Thymus (tissue), 14 donors: Measurements from ENCODE around the gene PAK4. TPM values are rescaled to one million over a fixed set of nuclear protein-coding genes. Genes with fewer than 3 reads are reported as not detected.
A peak's percentile ranks its signal among the peaks of the same experiment; 100 is the strongest.

Experiments
- DNase-seq, 9 donors: peaks; one replicate each; pipeline ENCODE4 v3.0.0-alpha.2; 2013; ENCODE audit warnings: low spot score in 9 of 9, low read depth in 6 of 9, missing footprints in 1 of 9
- H3K27ac ChIP-seq, 2 donors: one replicate each; pipeline ENCODE4 v1.5.1; 2013; ENCODE audit warnings: control low read depth in 1 of 2, low read depth in 1 of 2, low read length in 1 of 2, mild to moderate bottlenecking in 1 of 2, moderate library complexity in 1 of 2
- H3K27me3 ChIP-seq, 2 donors: one replicate each; pipeline ENCODE4 v1.5.1; 2013; ENCODE audit warnings: low read length in 1 of 2; ENCODE audit not compliant: control insufficient read depth in 2 of 2, insufficient read depth in 1 of 2
- H3K36me3 ChIP-seq, 2 donors: one replicate each; pipeline ENCODE4 v1.5.1; 2013; ENCODE audit warnings: low read length in 1 of 2, mild to moderate bottlenecking in 1 of 2, moderate library complexity in 1 of 2; ENCODE audit not compliant: control insufficient read depth in 2 of 2, insufficient read depth in 2 of 2
- H3K4me1 ChIP-seq, 2 donors: one replicate each; pipeline ENCODE4 v1.5.1; 2013; ENCODE audit warnings: low read length in 2 of 2; ENCODE audit not compliant: control insufficient read depth in 2 of 2, insufficient read depth in 2 of 2
- H3K4me3 ChIP-seq, 2 donors: one replicate each; pipeline ENCODE4 v1.5.1; 2013; ENCODE audit warnings: low read length in 2 of 2, control low read depth in 1 of 2, mild to moderate bottlenecking in 1 of 2
- H3K9me3 ChIP-seq, 2 donors: one replicate each; pipeline ENCODE4 v1.5.1; 2013; ENCODE audit warnings: low read length in 1 of 2, mild to moderate bottlenecking in 1 of 2; ENCODE audit not compliant: control insufficient read depth in 2 of 2, insufficient read depth in 1 of 2
- WGBS: extraction: QIAGEN DNeasy Blood & Tissue Kit; methylation state at CpG from one replicate; pipeline ENCODE4 v1.1.7; 2013; 5-methylcytosine and 5-hydroxymethylcytosine counted together
- long read RNA-seq, 10 donors: transcript quantifications; one replicate each; lab custom pipeline, GENCODE V29; 2026
- polyA plus RNA-seq: library from polyadenylated mRNA; stranded (reverse); fragments of 200-250 nt; gene quantifications from one replicate; pipeline ENCODE4 v1.2.3, GENCODE V29; 2013
- total RNA-seq: library from RNA; stranded (reverse); fragments of 120-200 nt; gene quantifications from one replicate; pipeline ENCODE4 v1.2.4, GENCODE V29; 2013
- donor health status: healthy.

PAK4 gene
- 1.9 TPM for total RNA-seq
- polyA plus RNA-seq: 14.4 TPM
- long read RNA-seq, donor 1: 0 reads
- long read RNA-seq, donor 2, partial matches to known transcripts: 0 of 2 reads
- long read RNA-seq, donor 2, other reads (novel, unspliced or antisense): 0 of 2 reads
- long read RNA-seq, donor 3, partial matches to known transcripts: 5 of 5 reads
- long read RNA-seq, donor 3, other reads (novel, unspliced or antisense): 0 of 5 reads
- long read RNA-seq, donor 4, partial matches to known transcripts: 0 of 1 reads
- long read RNA-seq, donor 4, other reads (novel, unspliced or antisense): 0 of 1 reads
- long read RNA-seq, donor 5, partial matches to known transcripts: 8 of 8 reads
- long read RNA-seq, donor 5, other reads (novel, unspliced or antisense): 0 of 8 reads
- long read RNA-seq, donor 6, partial matches to known transcripts: 0 of 1 reads
- long read RNA-seq, donor 6, other reads (novel, unspliced or antisense): 0 of 1 reads
- long read RNA-seq, donor 7: 0 reads
- long read RNA-seq, donor 8: 0 reads
- long read RNA-seq, donor 9: 0 reads
- long read RNA-seq, donor 10: 0 reads

DNA sequence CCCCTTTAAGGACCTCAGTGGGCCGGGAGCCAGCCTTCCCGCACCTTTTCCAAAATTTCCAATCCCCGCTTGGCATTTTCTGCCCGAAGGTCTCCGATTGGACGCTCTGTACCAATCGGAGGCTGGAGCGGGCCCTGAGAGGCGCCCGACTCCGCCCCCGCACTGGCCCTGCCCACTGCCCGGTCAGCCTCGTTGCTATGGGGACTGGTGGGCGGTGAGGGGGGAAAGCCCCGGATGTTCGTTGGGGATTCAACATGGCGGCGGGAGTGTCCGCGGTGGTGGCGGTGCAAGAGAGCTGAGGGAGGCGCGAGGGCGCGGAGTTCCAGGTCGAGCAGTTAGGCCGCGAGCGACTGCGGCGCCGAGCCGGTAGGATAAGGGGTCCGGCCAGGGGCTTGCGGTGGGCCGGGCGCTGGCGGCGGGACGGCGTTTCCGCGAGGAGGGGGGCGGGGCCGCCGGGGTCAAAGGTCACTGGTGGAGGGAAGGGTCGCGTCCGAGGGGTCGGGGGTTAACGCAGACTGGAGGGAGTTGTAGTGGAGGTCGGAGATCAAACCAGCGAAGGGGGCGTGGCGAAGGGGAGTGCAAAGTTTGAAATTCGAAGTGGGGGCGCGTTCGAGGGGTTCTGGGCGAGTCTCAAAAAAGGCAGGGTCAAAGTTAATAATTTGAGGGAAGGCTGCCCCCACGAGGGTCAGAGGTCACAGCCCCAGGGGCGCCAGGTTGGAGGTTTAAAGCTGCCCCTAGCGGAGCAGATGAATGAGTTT is at the start of gene PAK4:
Gene PAK4, plus strand, starts transcription at position 233 of the 758 bp plus-strand sequence. CDS start 43,768 bp downstream, outside the sequence.
- Histone ChIP-seq H3K36me3 (no peaks in the 10 kb centered on the region), H3K4me3 (peak within 1 kb of the TSS; percentile 66 to 94), H3K27me3 (peaks cover 0 to 3% of the 10 kb centered on the region in 2 donors), H3K4me1 (peaks cover 7 to 13% of the 10 kb centered on the region in 2 donors), H3K27ac (peak within 1 kb of the TSS; percentile 1 to 86), H3K9me3 (no peaks in the 10 kb centered on the region)
- WGBS: 3% methylated on average over 64 of the region's 64 CpGs
- DNase-seq: peak; percentile 81 to 96 (median 91)

- 95% methylated on average over 11 of the region's 11 CpGs for WGBS
- DNase-seq: no peak
Measured at GRCh38 chr19:39077323-39077722, 48.3 kb upstream of the PAK4 start.

DNA sequence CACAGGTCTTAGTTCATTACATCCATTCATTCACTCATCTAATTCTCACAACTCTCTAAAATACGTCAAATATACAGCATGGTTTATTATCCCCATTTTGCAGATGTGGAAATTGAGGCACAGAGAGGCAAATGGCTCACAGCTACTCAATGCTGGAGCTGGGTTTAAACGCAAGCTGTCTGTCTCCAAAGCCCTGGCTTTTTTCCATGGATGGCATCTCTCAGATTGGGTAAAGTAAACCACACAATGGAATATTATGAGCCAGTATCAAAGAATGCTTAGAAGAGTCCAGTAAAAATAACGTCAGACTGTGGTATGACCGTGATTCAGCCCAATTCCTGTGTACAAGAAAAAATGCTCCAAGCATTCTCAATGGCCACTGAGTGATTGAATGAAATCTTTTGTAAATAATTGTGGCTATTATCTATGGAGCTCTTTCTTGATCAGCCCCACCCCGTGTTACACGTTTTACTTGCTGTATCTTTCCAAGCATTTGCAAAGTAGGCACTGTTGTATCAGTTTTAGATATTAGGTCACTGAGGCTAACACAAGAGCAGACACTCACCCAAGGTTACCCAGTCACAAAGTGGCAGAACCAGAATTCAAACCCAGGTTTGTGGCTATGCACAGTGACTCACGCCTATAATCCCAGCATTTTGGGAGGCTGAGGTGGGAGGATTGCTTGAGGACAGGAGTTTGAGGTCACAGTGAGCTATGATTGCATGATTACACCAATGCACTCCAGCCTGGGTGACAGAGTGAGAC is 47.0 kb upstream of the PAK4 start:
- no peak for DNase-seq
- H3K36me3 ChIP-seq: no peaks in the 10 kb centered on the region
- H3K27me3 ChIP-seq: peaks cover 13 to 22% of the 10 kb centered on the region in 2 donors
- H3K4me1 ChIP-seq: no peaks in the 10 kb centered on the region
- WGBS: 85% methylated on average over 7 of the region's 7 CpGs
- H3K9me3 ChIP-seq: no peaks in the 10 kb centered on the region
- no peak overlapping the region for H3K4me3 ChIP-seq
- H3K27ac ChIP-seq: no peak overlapping the region

More at GRCh38 chr19:39077323-39077722, 48.3 kb upstream of the PAK4 start:
- H3K36me3 ChIP-seq: no peaks in the 10 kb centered on the region
- no peak overlapping the region for H3K27ac ChIP-seq
- H3K4me3 ChIP-seq: no peak overlapping the region
- H3K9me3 ChIP-seq: no peaks in the 10 kb centered on the region
- H3K4me1 ChIP-seq: no peaks in the 10 kb centered on the region
- H3K27me3 ChIP-seq: peaks cover 6 to 9% of the 10 kb centered on the region in 2 donors

GRCh38 chr19:39080431-39080830 is 45.2 kb upstream of the PAK4 start:
- Histone ChIP-seq H3K36me3 (no peaks in the 10 kb centered on the region), H3K4me1 (no peaks in the 10 kb centered on the region), H3K27me3 (peaks cover 30 to 41% of the 10 kb centered on the region in 2 donors), H3K27ac (no peak overlapping the region), H3K4me3 (no peak overlapping the region), H3K9me3 (no peaks in the 10 kb centered on the region)
- DNase-seq: no peak
- 76% methylated on average over 3 of the region's 3 CpGs for WGBS

DNA sequence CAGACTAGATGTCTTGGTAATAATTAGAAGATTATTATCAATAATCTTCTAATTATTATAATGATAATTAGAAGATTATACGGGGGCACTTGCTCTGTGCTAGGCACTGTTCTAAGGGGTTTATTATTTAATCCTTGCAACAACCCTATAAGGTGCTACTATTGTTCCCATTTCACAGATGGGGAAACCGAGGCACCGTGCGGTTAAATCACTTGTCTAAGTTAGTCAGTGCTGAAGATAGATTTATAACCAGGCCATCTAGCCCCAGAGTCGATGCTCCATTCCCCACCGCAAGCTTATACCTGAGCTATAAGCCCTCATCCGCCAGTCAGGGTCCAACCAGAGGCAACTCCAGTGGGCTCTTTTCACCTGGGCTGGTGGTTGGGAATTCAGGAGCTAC is 43.4 kb upstream of the PAK4 start:
- WGBS: 89% methylated on average over 7 of the region's 7 CpGs

DNA sequence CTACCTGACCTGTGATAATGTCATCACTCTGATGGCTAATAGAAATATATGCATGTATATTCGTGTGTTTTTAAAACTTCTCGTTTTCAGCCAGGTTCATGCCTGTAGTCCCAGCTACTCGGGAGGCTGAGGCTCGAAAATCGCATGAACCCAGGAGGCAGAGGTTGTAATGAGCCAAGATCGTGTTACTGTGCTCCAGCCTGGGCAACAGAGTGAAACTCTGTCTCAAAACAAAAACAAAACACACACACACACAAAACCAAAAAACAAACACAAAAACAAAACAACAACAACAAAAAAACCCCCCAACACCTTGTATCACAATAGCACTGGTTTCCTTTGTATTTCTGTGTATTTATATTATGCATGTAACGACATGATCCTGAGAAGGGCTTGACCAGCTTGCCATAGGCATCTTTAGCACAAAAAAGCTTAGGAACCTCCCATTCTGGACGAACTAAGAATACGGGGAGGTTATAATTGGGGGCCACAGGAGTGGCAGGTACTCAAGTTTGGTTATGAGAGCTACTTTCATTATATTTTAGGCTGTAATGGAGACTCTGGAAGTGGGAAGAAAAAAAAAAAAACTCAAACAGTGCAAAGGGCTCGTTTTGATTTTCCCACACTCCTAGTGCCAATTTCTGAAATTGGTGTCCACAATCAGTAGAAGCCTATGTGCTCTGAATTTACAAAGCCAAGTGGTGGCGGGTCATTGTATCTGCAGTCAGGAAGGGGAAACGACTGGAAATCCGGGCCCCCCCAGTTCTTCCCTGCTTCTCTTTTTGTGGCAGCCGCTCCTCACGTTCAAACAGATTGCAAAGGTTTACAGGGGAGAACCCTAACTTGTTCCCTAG is 42.6 kb upstream of the PAK4 start:
- H3K4me1 ChIP-seq: no peaks in the 10 kb centered on the region
- no peak overlapping the region for H3K27ac ChIP-seq
- H3K36me3 ChIP-seq: no peaks in the 10 kb centered on the region
- H3K27me3 ChIP-seq: peaks cover 31 to 53% of the 10 kb centered on the region in 2 donors
- no peaks in the 10 kb centered on the region for H3K9me3 ChIP-seq
- WGBS: 11% methylated on average over 15 of the region's 15 CpGs
- no peak overlapping the region for H3K4me3 ChIP-seq
- DNase-seq: no peak

More for the DNA sequence above, 43.4 kb upstream of the PAK4 start:
- DNase-seq: no peak
- Histone ChIP-seq H3K4me3 (no peak overlapping the region), H3K9me3 (no peaks in the 10 kb centered on the region), H3K4me1 (no peaks in the 10 kb centered on the region), H3K27me3 (peaks cover 31 to 51% of the 10 kb centered on the region in 2 donors), H3K27ac (no peak overlapping the region), H3K36me3 (no peaks in the 10 kb centered on the region)

- H3K27me3 ChIP-seq: peaks cover 31 to 57% of the 10 kb centered on the region in 2 donors
- DNase-seq: no peak
- no peak overlapping the region for H3K4me3 ChIP-seq
- no peaks in the 10 kb centered on the region for H3K9me3 ChIP-seq
- no peak overlapping the region for H3K27ac ChIP-seq
- WGBS: 3% methylated on average over 14 of the region's 14 CpGs
- H3K4me1 ChIP-seq: no peaks in the 10 kb centered on the region
- no peaks in the 10 kb centered on the region for H3K36me3 ChIP-seq
Measured at GRCh38 chr19:39083599-39083982, 42.0 kb upstream of the PAK4 start.
